ENCODE measurements around the gene PLXDC2. TPM values are rescaled to one million over a fixed set of nuclear protein-coding genes. Genes with fewer than 3 reads are reported as not detected.

The PLXDC2 gene
- polyA plus RNA-seq, 1 of the 3 experiments (the other 2 are of a cell fraction), result 2.5 TPM

DNA sequence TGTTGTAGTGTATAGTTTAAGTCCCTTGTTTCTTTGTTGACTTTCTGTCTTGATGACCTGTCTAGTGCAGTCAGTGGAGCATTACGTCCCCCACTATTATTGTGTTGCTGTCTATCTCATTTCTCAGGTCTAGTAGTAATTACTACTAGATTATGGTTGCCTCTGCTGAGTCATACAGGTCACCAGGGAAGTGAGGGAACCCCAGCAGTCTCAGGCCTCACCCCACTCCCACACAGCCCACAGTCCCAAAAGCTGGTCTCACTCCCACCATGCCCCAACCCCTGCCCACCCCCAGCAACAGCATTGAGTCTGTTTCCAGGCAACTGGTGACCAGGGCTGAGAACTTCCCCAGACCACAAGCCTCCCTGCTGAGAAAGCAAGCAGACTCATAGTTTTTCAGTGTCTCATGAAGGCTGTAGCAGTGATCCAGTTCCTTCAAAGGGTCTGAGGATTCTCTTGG, 88.0 kb downstream of the PLXDC2 start:
- H3K4me1 ChIP-seq (ENCODE audit: control insufficient read depth in 1 of 2, insufficient read depth in 2 of 2, low read depth in 1 of 2, low read length in 1 of 2), result peaks cover 0 to 4% of the 10 kb centered on the region in 2 experiments; a peak in 2 of 4 replicates
- WGBS (ENCODE audit: low lambda C conversion rate), result 59% methylated on average over 1 of the region's 1 CpG
- no peaks in the 10 kb centered on the region for H3K79me2 ChIP-seq (ENCODE audit: insufficient read depth)
- H3K4me3 ChIP-seq (ENCODE audit: low read depth in 2 of 2, low read length in 1 of 2), result no peak overlapping the region
- DNase-seq, result no peak
- H3K27ac ChIP-seq (ENCODE audit: low read depth in 2 of 2, low read length in 1 of 2), result no peak overlapping the region; a peak in 1 of 4 replicates
- no peaks in the 10 kb centered on the region for H3K9me3 ChIP-seq
- H3F3A ChIP-seq (replicated peaks; ENCODE audit: insufficient read depth), result no peaks in the 10 kb centered on the region
- TF ChIP-seq, protein P1, sequence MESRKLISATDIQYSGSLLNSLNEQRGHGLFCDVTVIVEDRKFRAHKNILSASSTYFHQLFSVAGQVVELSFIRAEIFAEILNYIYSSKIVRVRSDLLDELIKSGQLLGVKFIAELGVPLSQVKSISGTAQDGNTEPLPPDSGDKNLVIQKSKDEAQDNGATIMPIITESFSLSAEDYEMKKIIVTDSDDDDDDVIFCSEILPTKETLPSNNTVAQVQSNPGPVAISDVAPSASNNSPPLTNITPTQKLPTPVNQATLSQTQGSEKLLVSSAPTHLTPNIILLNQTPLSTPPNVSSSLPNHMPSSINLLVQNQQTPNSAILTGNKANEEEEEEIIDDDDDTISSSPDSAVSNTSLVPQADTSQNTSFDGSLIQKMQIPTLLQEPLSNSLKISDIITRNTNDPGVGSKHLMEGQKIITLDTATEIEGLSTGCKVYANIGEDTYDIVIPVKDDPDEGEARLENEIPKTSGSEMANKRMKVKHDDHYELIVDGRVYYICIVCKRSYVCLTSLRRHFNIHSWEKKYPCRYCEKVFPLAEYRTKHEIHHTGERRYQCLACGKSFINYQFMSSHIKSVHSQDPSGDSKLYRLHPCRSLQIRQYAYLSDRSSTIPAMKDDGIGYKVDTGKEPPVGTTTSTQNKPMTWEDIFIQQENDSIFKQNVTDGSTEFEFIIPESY (IDR thresholded peaks at IDR 0.05; ENCODE audit: borderline replicate concordance, low read depth), result no peak
- TF ChIP-seq, protein P2, sequence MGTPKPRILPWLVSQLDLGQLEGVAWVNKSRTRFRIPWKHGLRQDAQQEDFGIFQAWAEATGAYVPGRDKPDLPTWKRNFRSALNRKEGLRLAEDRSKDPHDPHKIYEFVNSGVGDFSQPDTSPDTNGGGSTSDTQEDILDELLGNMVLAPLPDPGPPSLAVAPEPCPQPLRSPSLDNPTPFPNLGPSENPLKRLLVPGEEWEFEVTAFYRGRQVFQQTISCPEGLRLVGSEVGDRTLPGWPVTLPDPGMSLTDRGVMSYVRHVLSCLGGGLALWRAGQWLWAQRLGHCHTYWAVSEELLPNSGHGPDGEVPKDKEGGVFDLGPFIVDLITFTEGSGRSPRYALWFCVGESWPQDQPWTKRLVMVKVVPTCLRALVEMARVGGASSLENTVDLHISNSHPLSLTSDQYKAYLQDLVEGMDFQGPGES (IDR thresholded peaks at IDR 0.05; ENCODE audit: low read depth, low read length), result no peak
- TF ChIP-seq SIN3A (IDR thresholded peaks at IDR 0.05; ENCODE audit: borderline replicate concordance, low read depth, low read length), result no peak
- TF ChIP-seq RFX5 (IDR thresholded peaks at IDR 0.05; ENCODE audit: low read length), result no peak
- no peak for TF ChIP-seq RCOR1 (IDR thresholded peaks at IDR 0.05; ENCODE audit: low read length)
- no peak for TF ChIP-seq NFIC (IDR thresholded peaks at IDR 0.05; ENCODE audit: borderline replicate concordance)
- TF ChIP-seq FOXM1 (IDR thresholded peaks at IDR 0.05; ENCODE audit: low read depth), result no peak
- no peak for TF ChIP-seq CHD2 (IDR thresholded peaks at IDR 0.05; ENCODE audit: low read length, partially characterized antibody)
- TF ChIP-seq EP300 (IDR thresholded peaks at IDR 0.05; ENCODE audit: borderline replicate concordance in 1 of 2, low read depth in 1 of 2, low read length in 1 of 2), result no peak
- TF ChIP-seq, protein P3, sequence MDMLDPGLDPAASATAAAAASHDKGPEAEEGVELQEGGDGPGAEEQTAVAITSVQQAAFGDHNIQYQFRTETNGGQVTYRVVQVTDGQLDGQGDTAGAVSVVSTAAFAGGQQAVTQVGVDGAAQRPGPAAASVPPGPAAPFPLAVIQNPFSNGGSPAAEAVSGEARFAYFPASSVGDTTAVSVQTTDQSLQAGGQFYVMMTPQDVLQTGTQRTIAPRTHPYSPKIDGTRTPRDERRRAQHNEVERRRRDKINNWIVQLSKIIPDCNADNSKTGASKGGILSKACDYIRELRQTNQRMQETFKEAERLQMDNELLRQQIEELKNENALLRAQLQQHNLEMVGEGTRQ (IDR thresholded peaks at IDR 0.05; ENCODE audit: borderline replicate concordance, low read depth, low read length), result no peak
- TF ChIP-seq, protein P4, sequence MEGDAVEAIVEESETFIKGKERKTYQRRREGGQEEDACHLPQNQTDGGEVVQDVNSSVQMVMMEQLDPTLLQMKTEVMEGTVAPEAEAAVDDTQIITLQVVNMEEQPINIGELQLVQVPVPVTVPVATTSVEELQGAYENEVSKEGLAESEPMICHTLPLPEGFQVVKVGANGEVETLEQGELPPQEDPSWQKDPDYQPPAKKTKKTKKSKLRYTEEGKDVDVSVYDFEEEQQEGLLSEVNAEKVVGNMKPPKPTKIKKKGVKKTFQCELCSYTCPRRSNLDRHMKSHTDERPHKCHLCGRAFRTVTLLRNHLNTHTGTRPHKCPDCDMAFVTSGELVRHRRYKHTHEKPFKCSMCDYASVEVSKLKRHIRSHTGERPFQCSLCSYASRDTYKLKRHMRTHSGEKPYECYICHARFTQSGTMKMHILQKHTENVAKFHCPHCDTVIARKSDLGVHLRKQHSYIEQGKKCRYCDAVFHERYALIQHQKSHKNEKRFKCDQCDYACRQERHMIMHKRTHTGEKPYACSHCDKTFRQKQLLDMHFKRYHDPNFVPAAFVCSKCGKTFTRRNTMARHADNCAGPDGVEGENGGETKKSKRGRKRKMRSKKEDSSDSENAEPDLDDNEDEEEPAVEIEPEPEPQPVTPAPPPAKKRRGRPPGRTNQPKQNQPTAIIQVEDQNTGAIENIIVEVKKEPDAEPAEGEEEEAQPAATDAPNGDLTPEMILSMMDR (IDR thresholded peaks at IDR 0.05), result no peak
- TF ChIP-seq FOXJ3 (CRISPR knock-in tag; IDR thresholded peaks at IDR 0.05), result no peak
- TF ChIP-seq POLR2AphosphoS5 (IDR thresholded peaks at IDR 0.05; ENCODE audit: low read depth, low read length), result no peak
- TF ChIP-seq TEAD4 (IDR thresholded peaks at IDR 0.05; ENCODE audit: borderline replicate concordance, insufficient read depth), result no peak
- TF ChIP-seq, protein P5, sequence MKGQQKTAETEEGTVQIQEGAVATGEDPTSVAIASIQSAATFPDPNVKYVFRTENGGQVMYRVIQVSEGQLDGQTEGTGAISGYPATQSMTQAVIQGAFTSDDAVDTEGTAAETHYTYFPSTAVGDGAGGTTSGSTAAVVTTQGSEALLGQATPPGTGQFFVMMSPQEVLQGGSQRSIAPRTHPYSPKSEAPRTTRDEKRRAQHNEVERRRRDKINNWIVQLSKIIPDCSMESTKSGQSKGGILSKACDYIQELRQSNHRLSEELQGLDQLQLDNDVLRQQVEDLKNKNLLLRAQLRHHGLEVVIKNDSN (IDR thresholded peaks at IDR 0.05; ENCODE audit: borderline replicate concordance, low read depth), result no peak
- no peak for TF ChIP-seq EZH2phosphoT487 (IDR thresholded peaks at IDR 0.05; ENCODE audit: borderline replicate concordance, low read depth)
- no peak overlapping the region for H3K9ac ChIP-seq
- POLR2A ChIA-PET, result no interaction called here
- no peaks in the 10 kb centered on the region for H3K36me3 ChIP-seq (replicated peaks in 1 of 2; ENCODE audit: control insufficient read depth in 1 of 2, insufficient read depth in 2 of 2, low read length in 1 of 2)
- H4K20me1 ChIP-seq (ENCODE audit: insufficient read depth), result no peaks in the 10 kb centered on the region
- no peaks in the 10 kb centered on the region for H3K9me2 ChIP-seq
- no peak overlapping the region for H3K4me2 ChIP-seq
- CTCF ChIA-PET, result no interaction called here
- H2AFZ ChIP-seq (ENCODE audit: low read depth), result no peak overlapping the region
- no peaks in the 10 kb centered on the region for H3K27me3 ChIP-seq (ENCODE audit: insufficient read depth)

Data from SK-N-SH (cell line).